DOHH2 (cell line): ENCODE data around the gene RYR2.

Experiments
- EZH2phosphoT487 ChIP-seq: fragments of 200-600 bp; sonication (generic); IDR thresholded peaks from 2 replicates; pipeline ENCODE4 v1.6.1; 2017; ENCODE audit warnings: borderline replicate concordance, mild to moderate bottlenecking, antibody characterized with exemption, low read length, moderate library complexity, mixed read lengths
- TF ChIP-seq, protein P1 (sequence below): fragments of 200-600 bp; sonication (generic); IDR thresholded peaks from one replicate; pipeline ENCODE4 v1.5.1; 2014; ENCODE audit warnings: antibody characterized with exemption, mild to moderate bottlenecking, low read depth, low read length; ENCODE audit not compliant: poor library complexity, severe bottlenecking

- TF ChIP-seq, protein P1, sequence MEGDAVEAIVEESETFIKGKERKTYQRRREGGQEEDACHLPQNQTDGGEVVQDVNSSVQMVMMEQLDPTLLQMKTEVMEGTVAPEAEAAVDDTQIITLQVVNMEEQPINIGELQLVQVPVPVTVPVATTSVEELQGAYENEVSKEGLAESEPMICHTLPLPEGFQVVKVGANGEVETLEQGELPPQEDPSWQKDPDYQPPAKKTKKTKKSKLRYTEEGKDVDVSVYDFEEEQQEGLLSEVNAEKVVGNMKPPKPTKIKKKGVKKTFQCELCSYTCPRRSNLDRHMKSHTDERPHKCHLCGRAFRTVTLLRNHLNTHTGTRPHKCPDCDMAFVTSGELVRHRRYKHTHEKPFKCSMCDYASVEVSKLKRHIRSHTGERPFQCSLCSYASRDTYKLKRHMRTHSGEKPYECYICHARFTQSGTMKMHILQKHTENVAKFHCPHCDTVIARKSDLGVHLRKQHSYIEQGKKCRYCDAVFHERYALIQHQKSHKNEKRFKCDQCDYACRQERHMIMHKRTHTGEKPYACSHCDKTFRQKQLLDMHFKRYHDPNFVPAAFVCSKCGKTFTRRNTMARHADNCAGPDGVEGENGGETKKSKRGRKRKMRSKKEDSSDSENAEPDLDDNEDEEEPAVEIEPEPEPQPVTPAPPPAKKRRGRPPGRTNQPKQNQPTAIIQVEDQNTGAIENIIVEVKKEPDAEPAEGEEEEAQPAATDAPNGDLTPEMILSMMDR, result no peak
- no peak for TF ChIP-seq EZH2phosphoT487
Observed at GRCh38 chr1:237877631-237878030, 835.6 kb downstream of the RYR2 start.
